ENCODE results near the gene CSNK1A1L.

CSNK1A1L gene

DNA sequence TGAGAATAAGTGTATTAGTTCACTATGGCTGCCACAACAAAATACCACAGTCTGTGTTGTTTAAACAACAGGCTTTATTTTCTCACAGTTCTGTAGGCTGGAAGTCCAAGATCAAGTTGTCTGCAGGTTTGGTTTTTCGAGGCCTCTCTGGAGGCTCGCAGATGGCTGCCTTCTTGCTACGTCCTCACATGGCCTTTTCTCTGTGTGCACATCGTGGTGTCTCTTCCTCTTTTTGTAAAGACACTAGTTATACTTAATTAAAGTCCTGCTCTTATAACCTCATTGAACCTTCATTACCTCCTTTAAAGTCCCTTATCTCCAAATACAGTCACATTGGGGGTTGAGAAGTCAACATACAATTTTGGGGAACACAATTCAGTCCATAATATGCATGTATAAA, 10.6 kb downstream of the CSNK1A1L start:
- TF ChIP-seq CTCF (conservative IDR thresholded peaks at IDR 0.05; ENCODE audit: low read depth, low read length): no peak
- H3K79me2 ChIP-seq (ENCODE audit: insufficient read depth, low read depth): no peaks in the 10 kb centered on the region
- no peak overlapping the region for H3K9ac ChIP-seq
- no peaks in the 10 kb centered on the region for H4K20me1 ChIP-seq (ENCODE audit: insufficient read depth)
- no peak overlapping the region for H3K27ac ChIP-seq
- H3K4me2 ChIP-seq: no peak overlapping the region
- H3K4me3 ChIP-seq (IDR thresholded peaks at IDR 0.05; ENCODE audit: insufficient read depth, low read depth, low read length): no peak overlapping the region
- no peak overlapping the region for H2AFZ ChIP-seq (ENCODE audit: low read depth)
- H3K4me1 ChIP-seq (ENCODE audit: low read depth, poor library complexity, severe bottlenecking): no peaks in the 10 kb centered on the region
- no peaks in the 10 kb centered on the region for H3K36me3 ChIP-seq (ENCODE audit: insufficient read depth)
- H3K27me3 ChIP-seq (ENCODE audit: insufficient read depth, low read depth): no peaks in the 10 kb centered on the region

GRCh38 chr13:37094099-37094498, 11.4 kb downstream of the CSNK1A1L start:
- Histone ChIP-seq H3K79me2 (ENCODE audit: insufficient read depth, low read depth) (no peaks in the 10 kb centered on the region), H2AFZ (ENCODE audit: low read depth) (no peak overlapping the region), H4K20me1 (ENCODE audit: insufficient read depth) (no peaks in the 10 kb centered on the region), H3K4me1 (ENCODE audit: low read depth, poor library complexity, severe bottlenecking) (no peaks in the 10 kb centered on the region), H3K27me3 (ENCODE audit: insufficient read depth, low read depth) (no peaks in the 10 kb centered on the region), H3K36me3 (ENCODE audit: insufficient read depth) (no peaks in the 10 kb centered on the region), H3K4me2 (no peak overlapping the region), H3K27ac (no peak overlapping the region), H3K4me3 (IDR thresholded peaks at IDR 0.05; ENCODE audit: insufficient read depth, low read depth, low read length) (no peak overlapping the region), H3K9ac (no peak overlapping the region)
- TF ChIP-seq CTCF (conservative IDR thresholded peaks at IDR 0.05; ENCODE audit: low read depth, low read length): no peak

DNA sequence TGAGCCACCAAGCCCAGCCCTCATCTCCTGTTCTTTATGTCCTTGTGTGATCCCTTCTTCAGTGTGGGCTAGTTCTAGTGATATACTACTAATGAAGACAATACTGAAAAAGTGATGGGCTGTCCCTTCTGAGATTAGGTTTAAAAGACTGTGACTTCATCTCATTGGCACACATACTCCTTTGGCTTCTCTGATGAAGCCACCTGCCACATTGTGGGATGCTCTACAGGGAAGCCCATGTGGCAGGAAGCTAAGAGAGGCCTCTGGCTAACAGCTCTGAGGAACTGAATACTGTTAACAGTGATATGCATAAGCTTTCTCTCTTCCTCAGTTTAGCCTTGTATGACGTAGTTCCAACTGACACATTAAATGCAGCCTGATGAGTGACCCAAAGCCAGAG, 13.6 kb downstream of the CSNK1A1L start:
- Histone ChIP-seq H3K36me3 (ENCODE audit: insufficient read depth) (no peaks in the 10 kb centered on the region), H3K9ac (no peak overlapping the region), H4K20me1 (ENCODE audit: insufficient read depth) (no peaks in the 10 kb centered on the region), H2AFZ (ENCODE audit: low read depth) (no peak overlapping the region), H3K4me1 (ENCODE audit: low read depth, poor library complexity, severe bottlenecking) (no peaks in the 10 kb centered on the region), H3K4me2 (no peak overlapping the region), H3K27me3 (ENCODE audit: insufficient read depth, low read depth) (no peaks in the 10 kb centered on the region), H3K27ac (no peak overlapping the region), H3K4me3 (IDR thresholded peaks at IDR 0.05; ENCODE audit: insufficient read depth, low read depth, low read length) (no peak overlapping the region), H3K79me2 (ENCODE audit: insufficient read depth, low read depth) (no peaks in the 10 kb centered on the region)
- no peak for TF ChIP-seq CTCF (conservative IDR thresholded peaks at IDR 0.05; ENCODE audit: low read depth, low read length)

DNA sequence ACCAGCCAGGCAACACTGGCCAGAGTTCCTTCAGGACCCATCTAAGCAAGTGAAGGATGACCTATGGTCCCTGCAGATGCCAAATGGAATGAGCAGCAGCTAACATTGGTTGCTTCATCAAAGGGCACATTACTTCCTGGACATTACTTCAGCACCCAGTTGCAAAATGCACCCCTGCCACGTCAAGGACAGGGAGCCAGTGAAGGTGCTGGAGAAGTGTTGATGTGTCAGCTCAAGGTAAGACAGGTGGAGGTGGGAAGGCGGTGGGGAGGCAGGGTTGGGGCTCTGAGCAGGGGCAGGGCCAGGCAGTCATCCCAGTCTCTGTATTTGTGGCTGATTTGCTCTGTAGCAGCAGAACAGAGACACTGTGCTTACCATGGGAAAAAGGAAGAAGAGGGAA, 14.6 kb downstream of the CSNK1A1L start:
- TF ChIP-seq CTCF (conservative IDR thresholded peaks at IDR 0.05; ENCODE audit: low read depth, low read length): no peak
- no peaks in the 10 kb centered on the region for H4K20me1 ChIP-seq (ENCODE audit: insufficient read depth)
- no peaks in the 10 kb centered on the region for H3K79me2 ChIP-seq (ENCODE audit: insufficient read depth, low read depth)
- no peaks in the 10 kb centered on the region for H3K4me1 ChIP-seq (ENCODE audit: low read depth, poor library complexity, severe bottlenecking)
- no peaks in the 10 kb centered on the region for H3K27me3 ChIP-seq (ENCODE audit: insufficient read depth, low read depth)
- H3K4me3 ChIP-seq (IDR thresholded peaks at IDR 0.05; ENCODE audit: insufficient read depth, low read depth, low read length): no peak overlapping the region
- H3K9ac ChIP-seq: no peak overlapping the region
- no peak overlapping the region for H3K27ac ChIP-seq
- no peaks in the 10 kb centered on the region for H3K36me3 ChIP-seq (ENCODE audit: insufficient read depth)
- H3K4me2 ChIP-seq: no peak overlapping the region
- H2AFZ ChIP-seq (ENCODE audit: low read depth): no peak overlapping the region

GRCh38 chr13:37089495-37089894, 16.0 kb downstream of the CSNK1A1L start:
- H3K36me3 ChIP-seq (ENCODE audit: insufficient read depth): no peaks in the 10 kb centered on the region
- H2AFZ ChIP-seq (ENCODE audit: low read depth): no peak overlapping the region
- H3K27me3 ChIP-seq (ENCODE audit: insufficient read depth, low read depth): no peaks in the 10 kb centered on the region
- no peaks in the 10 kb centered on the region for H4K20me1 ChIP-seq (ENCODE audit: insufficient read depth)
- H3K9ac ChIP-seq: no peak overlapping the region
- no peak overlapping the region for H3K4me2 ChIP-seq
- H3K27ac ChIP-seq: no peak overlapping the region
- no peaks in the 10 kb centered on the region for H3K79me2 ChIP-seq (ENCODE audit: insufficient read depth, low read depth)
- no peak overlapping the region for H3K4me3 ChIP-seq (IDR thresholded peaks at IDR 0.05; ENCODE audit: insufficient read depth, low read depth, low read length)
- H3K4me1 ChIP-seq (ENCODE audit: low read depth, poor library complexity, severe bottlenecking): no peaks in the 10 kb centered on the region
- TF ChIP-seq CTCF (conservative IDR thresholded peaks at IDR 0.05; ENCODE audit: low read depth, low read length): no peak

All from KMS-11 (cell line).